NCI-H1436 (cell line): ENCODE data around the gene INTU.
"Not testable (repeated sequence)": the region's sequence is repeated elsewhere in the genome, so short reads cannot be mapped to it uniquely, and the experiment has no call there.

Source experiments
- DNase-seq: peaks from one replicate; lab custom pipeline; 2025; lab: John Stamatoyannopoulos, UW

INTU gene

DNA sequence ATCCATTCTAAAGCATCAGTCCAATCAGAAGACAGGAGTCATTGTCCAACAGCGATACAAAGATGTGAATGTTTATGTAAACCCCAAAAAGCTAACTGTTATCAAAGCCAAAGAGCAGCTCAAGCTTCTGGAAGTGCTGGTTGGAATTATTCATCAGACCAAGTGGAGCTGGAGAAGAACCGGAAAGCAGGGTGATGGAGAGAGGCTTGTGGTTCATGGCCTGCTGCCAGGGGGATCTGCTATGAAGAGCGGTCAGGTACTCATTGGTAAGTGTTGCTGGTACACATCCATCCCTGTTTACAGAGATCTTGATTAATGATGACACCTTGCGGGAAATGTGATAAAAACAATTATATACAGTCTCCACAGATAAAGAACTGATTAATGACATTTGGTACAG lies 11.0 kb downstream of the INTU start:
- no peak for DNase-seq

DNA sequence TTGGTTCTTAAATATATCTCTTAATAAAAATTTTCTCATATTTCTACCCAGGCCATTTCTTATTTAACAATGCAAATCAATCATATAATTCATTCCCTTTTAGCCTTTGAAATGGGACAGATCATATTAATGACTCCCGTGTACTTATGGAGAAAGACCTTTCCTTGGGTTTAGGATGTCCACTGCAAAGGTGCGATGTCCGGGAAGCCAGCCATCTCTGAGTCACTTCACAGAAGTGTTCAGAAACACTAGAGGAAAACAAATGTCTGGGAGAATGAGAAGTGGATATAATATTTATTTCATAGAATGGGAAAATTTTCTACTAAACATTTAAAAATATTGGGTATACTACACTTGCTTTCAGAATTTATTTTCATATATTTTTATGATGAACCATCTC lies 15.3 kb downstream of the INTU start:
- DNase-seq, result no peak

GRCh38 chr4:127655590-127655989 lies 22.8 kb downstream of the INTU start:
- DNase-seq, result not testable (repeated sequence)

DNA sequence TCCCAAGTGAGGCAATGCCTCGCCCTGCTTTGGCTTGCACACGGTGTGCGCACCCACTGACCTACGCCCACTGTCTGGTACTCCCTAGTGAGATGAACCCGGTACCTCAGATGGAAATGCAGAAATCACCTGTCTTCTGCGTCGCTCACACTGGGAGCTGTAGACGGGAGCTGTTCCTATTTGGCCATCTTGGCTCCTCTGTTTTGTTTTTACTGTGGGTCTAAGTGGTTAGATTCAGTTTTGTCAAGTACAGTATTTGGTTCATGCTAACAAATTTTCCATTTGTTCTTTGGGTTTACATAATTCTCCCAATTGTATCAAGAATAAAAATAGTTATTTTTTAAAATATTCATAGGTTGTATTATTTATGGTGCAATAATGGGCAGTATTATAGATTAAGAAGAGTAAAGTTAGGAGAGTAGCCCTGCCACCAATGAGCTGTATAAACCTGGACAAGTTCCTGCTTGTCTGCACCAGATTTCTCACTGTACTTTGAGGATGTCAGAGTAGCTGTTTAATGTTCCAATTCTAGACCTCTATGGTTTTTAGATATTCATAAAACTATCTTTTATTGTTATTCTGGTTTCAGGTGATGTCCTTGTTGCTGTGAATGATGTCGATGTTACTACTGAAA lies 23.4 kb downstream of the INTU start:
- DNase-seq, result no peak

DNA sequence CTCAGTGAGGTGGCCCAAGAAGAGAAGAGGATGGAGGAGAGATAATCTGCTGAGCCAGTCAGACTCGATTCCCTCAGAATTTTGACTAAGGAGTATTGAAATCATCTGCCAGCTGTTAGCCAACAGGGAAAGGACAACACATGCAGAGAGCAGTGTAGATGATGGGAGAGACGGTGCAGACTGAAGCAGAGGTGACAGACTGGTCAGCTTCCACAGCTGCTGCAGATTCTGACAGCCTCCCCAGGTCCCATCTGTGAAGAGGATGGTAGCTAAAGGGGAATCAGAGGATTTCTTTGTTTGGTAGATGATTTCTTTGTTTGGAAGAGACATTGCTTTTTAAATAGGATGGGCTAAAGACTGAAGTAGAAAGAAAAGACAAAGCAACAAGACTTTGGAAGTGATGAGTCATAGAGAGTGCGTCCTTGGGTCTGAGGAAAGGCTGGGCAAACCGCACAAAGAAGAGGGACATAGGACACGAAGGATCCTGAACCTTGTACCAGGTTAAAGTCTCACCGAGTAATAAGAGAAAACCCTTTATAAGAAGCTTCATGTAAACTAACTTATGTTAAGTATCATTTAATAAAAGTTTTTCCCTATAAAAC lies 27.6 kb downstream of the INTU start:
- no peak for DNase-seq

GRCh38 chr4:127667116-127667515 lies 34.4 kb downstream of the INTU start:
- peak; percentile 3 for DNase-seq

GRCh38 chr4:127667772-127668171 lies 35.0 kb downstream of the INTU start:
- DNase-seq, result no peak

GRCh38 chr4:127668770-127669169 lies 36.0 kb downstream of the INTU start:
- DNase-seq, result no peak

GRCh38 chr4:127669691-127670090 lies 36.9 kb downstream of the INTU start:
- DNase-seq, result no peak

- no peak for DNase-seq
Measured at GRCh38 chr4:127672111-127672510, 39.4 kb downstream of the INTU start.

- DNase-seq, result no peak
Measured at GRCh38 chr4:127685292-127685691, 52.5 kb downstream of the INTU start.

GRCh38 chr4:127686658-127687057 lies 53.9 kb downstream of the INTU start:
- no peak for DNase-seq

DNA sequence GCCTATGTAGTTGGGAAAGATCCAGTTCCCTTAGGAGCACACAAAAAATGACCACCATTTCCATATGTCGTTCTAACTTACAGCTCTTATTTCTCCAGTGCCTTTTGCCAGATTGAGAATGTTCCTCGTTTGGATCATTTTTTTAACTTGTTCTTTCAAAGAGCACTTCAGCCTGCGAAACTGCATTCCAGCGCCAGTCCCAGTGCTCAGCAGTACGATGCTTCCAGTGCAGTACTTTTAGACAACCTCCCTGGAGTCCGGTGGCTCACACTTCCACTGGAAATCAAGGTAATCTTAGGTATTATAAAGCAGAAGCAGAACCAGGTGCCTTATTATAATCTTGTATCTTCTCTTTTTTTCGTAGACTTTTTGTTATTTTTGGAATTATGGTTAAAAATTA lies 54.8 kb downstream of the INTU start:
- no peak for DNase-seq

DNA sequence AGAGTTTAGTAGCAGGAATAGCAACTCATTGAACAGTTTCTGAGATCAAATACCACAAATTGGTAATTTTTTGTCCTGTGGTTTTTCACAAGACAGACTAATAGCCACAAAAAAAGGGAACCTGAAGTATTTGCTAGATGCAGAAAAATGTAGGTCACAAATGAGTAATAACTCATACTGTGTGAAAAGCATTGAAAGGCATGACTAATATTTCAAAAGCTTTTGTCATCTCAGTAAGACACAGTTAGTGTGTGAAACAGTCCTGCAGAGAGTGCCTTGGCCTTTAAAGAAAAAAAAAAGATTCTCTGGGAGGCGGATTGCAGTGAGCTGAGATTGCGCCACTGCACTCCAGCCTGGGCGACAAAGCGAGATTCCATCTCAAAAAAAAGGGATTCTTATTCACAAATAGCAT lies 66.0 kb downstream of the INTU start:
- DNase-seq, result no peak

DNA sequence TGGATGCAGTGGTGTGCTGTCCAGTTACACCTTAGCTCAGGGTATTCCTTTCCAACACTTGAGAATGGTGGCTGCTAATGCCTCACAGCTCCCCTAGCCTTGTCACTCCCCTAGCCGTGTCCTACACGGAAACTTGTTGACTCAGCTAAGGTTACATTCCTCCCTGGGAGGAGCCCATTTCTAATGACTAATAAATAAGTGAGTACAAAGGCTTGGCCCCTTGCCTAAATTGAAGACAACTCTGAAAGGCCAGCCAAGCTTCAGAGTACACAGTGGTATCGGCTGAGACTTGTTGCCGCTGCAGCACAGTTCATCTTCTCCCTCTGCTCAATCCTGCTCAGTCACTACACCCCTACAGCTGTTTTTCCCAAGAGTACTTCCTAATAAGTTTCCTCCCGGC lies 76.2 kb downstream of the INTU start:
- DNase-seq, result no peak

- DNase-seq, result no peak
Measured at GRCh38 chr4:127709456-127709855, 76.7 kb downstream of the INTU start.

- DNase-seq, result no peak
Measured at GRCh38 chr4:127730142-127730913, 97.6 kb downstream of the INTU start, which contains the start of gene SLC25A31. Gene SLC25A31, plus strand, starts transcription at chr4:127730400. Its CDS starts 146 bp downstream, at chr4:127730546.

- DNase-seq, result no peak
Measured at GRCh38 chr4:127731406-127731805, 98.6 kb downstream of the INTU start.

- peak; percentile 16 for DNase-seq
Measured at GRCh38 chr4:127732623-127733328, 100.0 kb downstream of the INTU start.

- no peak for DNase-seq
Measured at GRCh38 chr4:127734976-127735375, 102.2 kb downstream of the INTU start.

- DNase-seq, result no peak
Measured at GRCh38 chr4:127737295-127737694, 104.5 kb downstream of the INTU start.

DNA sequence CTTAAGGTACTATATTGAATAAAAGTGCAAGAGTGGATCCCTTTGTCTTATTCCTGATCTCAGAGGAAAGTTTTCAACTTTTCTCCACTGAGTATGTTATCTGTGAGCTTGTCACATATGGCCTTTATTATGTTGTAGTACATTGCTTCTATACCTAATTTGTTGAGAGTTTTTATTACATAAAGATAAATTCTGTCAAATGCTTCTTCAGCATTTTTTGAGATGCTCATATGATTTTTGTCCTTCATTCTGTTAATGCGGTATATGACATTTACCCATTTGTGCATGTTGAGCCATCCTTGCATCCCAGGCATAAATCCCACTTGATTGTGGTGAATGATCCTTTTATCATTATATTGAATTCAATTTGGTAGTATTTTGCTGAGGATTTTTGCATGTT lies 108.5 kb downstream of the INTU start:
- no peak for DNase-seq

DNA sequence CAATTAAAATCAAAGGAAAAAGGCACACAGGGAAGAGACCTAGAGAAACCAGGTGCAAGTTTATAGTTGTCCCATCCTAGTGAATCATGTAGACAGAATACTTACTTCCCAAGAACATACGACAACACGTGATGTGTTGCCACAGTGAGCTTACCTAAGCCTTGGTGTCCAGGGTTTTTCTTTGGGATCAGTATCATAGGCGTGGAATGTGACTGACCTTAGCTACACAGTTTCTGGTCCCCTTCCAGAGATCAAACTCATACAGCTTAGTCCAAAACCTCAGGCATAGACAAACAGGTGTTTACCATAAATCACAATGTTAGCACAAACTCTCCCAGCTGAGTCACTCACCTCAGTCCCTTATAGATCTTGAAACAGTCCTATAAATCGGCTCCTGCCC lies 115.1 kb downstream of the INTU start:
- no peak for DNase-seq
